Measurements from ENCODE around the gene TEX44.

GRCh38 chr2:231567159-231567558 lies 25.5 kb upstream of the TEX44 start:
- TF ChIP-seq, protein P1, sequence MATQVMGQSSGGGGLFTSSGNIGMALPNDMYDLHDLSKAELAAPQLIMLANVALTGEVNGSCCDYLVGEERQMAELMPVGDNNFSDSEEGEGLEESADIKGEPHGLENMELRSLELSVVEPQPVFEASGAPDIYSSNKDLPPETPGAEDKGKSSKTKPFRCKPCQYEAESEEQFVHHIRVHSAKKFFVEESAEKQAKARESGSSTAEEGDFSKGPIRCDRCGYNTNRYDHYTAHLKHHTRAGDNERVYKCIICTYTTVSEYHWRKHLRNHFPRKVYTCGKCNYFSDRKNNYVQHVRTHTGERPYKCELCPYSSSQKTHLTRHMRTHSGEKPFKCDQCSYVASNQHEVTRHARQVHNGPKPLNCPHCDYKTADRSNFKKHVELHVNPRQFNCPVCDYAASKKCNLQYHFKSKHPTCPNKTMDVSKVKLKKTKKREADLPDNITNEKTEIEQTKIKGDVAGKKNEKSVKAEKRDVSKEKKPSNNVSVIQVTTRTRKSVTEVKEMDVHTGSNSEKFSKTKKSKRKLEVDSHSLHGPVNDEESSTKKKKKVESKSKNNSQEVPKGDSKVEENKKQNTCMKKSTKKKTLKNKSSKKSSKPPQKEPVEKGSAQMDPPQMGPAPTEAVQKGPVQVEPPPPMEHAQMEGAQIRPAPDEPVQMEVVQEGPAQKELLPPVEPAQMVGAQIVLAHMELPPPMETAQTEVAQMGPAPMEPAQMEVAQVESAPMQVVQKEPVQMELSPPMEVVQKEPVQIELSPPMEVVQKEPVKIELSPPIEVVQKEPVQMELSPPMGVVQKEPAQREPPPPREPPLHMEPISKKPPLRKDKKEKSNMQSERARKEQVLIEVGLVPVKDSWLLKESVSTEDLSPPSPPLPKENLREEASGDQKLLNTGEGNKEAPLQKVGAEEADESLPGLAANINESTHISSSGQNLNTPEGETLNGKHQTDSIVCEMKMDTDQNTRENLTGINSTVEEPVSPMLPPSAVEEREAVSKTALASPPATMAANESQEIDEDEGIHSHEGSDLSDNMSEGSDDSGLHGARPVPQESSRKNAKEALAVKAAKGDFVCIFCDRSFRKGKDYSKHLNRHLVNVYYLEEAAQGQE (IDR thresholded peaks at IDR 0.05; ENCODE audit: insufficient replicate concordance, low read depth) = no peak
- TF ChIP-seq POLR2AphosphoS5 (IDR thresholded peaks at IDR 0.05; ENCODE audit: low read depth) (no peak), SPI1 (IDR thresholded peaks at IDR 0.05; ENCODE audit: borderline replicate concordance, low read depth) (no peak), GABPA (IDR thresholded peaks at IDR 0.05; ENCODE audit: low read depth) (no peak)
- TF ChIP-seq, protein P2, sequence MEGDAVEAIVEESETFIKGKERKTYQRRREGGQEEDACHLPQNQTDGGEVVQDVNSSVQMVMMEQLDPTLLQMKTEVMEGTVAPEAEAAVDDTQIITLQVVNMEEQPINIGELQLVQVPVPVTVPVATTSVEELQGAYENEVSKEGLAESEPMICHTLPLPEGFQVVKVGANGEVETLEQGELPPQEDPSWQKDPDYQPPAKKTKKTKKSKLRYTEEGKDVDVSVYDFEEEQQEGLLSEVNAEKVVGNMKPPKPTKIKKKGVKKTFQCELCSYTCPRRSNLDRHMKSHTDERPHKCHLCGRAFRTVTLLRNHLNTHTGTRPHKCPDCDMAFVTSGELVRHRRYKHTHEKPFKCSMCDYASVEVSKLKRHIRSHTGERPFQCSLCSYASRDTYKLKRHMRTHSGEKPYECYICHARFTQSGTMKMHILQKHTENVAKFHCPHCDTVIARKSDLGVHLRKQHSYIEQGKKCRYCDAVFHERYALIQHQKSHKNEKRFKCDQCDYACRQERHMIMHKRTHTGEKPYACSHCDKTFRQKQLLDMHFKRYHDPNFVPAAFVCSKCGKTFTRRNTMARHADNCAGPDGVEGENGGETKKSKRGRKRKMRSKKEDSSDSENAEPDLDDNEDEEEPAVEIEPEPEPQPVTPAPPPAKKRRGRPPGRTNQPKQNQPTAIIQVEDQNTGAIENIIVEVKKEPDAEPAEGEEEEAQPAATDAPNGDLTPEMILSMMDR (IDR thresholded peaks at IDR 0.05; ENCODE audit: insufficient read depth, low read length) = no peak

All from HL-60 (cell line).